Measurements from ENCODE around the gene HRH4.

HRH4 gene

DNA sequence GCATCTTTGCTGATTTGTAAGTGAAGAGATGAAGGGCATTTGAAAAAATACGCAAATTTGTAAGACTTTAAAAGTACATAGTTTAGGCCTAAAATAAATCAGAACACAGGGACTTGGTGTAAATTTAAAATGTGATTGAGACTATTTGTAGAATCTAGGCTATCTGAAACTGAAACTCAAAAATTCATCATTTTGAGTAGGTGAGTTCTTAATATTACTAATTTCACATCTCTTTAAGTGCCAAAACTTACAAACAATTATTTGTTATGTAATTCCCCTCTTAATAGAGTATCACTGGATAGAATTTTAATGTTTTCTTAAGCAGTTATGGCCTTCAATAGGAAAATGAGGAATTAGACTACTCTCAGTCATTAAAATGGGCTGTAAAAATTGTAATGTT, 14.0 kb upstream of the HRH4 start:
- no peaks in the 10 kb centered on the region for H3K4me1 ChIP-seq (ENCODE audit: insufficient read depth, low read length)
- no peak overlapping the region for H3K9ac ChIP-seq (ENCODE audit: low read depth, low read length)
- peaks cover 24% of the 10 kb centered on the region for H3K36me3 ChIP-seq (ENCODE audit: insufficient read depth, low read length)
- no peaks in the 10 kb centered on the region for H3K9me3 ChIP-seq (ENCODE audit: control insufficient read depth, insufficient read depth, low read length)

DNA sequence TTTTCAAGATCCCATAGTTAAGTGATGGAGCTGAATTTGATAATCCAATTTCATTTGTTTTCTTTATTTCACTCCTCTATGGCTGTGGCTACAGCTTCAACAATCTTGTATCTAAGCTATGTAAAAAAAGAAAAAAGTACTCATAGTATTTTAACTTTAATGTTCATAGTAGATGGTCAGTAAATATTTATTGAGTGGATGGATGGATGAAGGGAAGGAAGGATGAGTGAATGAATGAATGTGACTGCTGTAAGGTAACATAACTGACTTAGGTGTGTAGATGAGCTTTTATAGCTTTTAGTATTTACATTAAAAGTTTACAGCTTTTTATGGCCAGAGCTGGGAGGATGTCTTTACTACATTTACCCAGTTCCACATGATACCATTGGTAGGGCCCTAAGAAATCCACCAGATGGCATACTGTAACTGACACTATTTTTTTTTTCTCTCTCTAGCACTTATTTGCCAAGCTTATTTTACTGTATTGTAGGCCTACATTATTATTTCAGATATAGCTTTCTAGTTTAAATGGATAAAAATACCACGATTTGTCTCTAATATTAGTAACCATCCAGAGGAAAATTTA, 13.4 kb upstream of the HRH4 start:
- Histone ChIP-seq H3K4me1 (ENCODE audit: insufficient read depth, low read length) (no peaks in the 10 kb centered on the region), H3K9ac (ENCODE audit: low read depth, low read length) (no peak overlapping the region), H3K36me3 (ENCODE audit: insufficient read depth, low read length) (peaks cover 22% of the 10 kb centered on the region), H3K9me3 (ENCODE audit: control insufficient read depth, insufficient read depth, low read length) (no peaks in the 10 kb centered on the region)

DNA sequence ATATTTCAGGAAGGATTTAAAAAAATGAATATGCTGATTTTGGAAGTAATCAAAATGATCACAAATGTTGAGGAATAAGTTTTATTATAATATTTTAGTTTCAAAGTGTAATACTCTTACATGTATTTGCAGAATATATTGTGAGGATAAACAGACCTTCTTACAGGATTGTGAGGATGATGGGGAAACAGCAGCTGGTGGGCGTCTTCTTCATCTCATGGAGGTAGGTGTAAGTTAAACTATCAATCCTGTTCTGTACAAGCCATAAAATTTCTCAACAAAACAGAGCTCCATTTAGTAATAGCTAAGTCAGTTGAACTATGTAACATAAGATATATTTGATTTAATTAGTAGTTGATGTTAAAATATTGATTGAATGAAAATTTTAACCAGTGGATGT, 12.5 kb upstream of the HRH4 start:
- Histone ChIP-seq H3K4me1 (ENCODE audit: insufficient read depth, low read length) (no peaks in the 10 kb centered on the region), H3K9ac (ENCODE audit: low read depth, low read length) (no peak overlapping the region), H3K9me3 (ENCODE audit: control insufficient read depth, insufficient read depth, low read length) (no peaks in the 10 kb centered on the region), H3K36me3 (ENCODE audit: insufficient read depth, low read length) (peaks cover 22% of the 10 kb centered on the region)

DNA sequence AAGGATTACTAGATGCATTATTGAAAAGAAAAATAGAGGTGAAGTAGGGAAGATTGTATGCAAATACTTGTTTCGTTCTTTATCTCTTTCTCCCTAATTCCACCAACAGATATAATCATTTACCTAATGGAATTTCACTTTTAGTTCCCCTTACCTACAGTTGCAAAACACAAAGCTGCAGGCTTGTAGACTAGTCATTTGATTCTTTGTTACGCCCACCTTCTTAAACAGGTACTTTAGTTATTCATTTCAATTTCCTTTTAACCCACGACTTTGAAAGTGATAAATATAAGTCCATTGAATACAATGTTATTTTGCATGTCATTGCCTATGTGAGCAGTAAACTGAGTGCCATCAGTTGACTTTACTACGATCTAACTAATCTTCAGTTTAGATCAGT, 3.9 kb upstream of the HRH4 start:
- Histone ChIP-seq H3K9me3 (ENCODE audit: control insufficient read depth, insufficient read depth, low read length) (peaks cover 5% of the 10 kb centered on the region), H3K36me3 (ENCODE audit: insufficient read depth, low read length) (no peaks in the 10 kb centered on the region; the same call in 1 of the 2 replicates), H3K4me1 (ENCODE audit: insufficient read depth, low read length) (no peaks in the 10 kb centered on the region), H3K9ac (ENCODE audit: low read depth, low read length) (no peak overlapping the region)

DNA sequence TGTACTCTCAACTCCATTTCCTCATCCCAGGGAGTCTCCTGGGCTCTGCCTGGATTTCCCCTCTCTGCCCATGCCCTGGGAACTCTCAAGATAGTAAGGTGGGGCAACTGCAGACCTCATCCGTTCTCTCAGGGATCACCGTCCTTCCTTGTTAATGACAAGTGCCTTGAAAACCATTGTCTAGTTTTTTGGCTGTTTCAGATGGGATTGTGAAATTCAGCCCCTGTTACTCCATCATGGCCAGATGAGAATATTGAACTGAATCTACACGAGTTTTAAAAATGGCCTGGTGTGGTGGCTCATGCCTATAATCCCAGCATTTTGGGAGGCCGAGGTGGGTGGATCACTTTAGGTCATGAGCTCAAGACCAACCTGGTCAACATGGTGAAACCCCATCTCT, 665 bp upstream of the HRH4 start:
- Histone ChIP-seq H3K9ac (ENCODE audit: low read depth, low read length) (no peak overlapping the region), H3K4me1 (ENCODE audit: insufficient read depth, low read length) (no peaks in the 10 kb centered on the region)

DNA sequence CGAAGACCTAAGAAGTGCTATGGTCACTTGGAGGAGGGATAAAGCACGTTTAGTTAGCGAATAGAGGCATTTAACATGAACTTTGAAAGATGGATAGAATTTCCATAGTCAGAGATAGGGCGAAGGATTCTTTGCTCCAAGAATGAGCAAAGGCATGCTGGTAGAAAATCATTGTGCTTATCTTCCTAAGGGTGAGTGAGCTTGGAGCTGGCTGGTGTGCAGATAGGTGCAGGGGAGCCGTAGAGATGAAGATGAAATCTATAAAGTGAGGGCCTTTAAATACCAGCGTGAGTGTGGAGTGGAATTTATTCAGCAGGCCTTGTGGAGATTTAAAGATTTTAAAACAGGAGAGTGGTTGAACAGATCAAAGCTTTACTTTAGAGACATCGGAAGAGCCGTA, 1.6 kb downstream of the HRH4 start:
- no peaks in the 10 kb centered on the region for H3K36me3 ChIP-seq (ENCODE audit: insufficient read depth, low read length)
- no peaks in the 10 kb centered on the region for H3K4me1 ChIP-seq (ENCODE audit: insufficient read depth, low read length)
- peaks cover 5% of the 10 kb centered on the region for H3K9me3 ChIP-seq (ENCODE audit: control insufficient read depth, insufficient read depth, low read length)
- H3K9ac ChIP-seq (ENCODE audit: low read depth, low read length), result no peak overlapping the region

More for the DNA sequence above, 665 bp upstream of the HRH4 start:
- Histone ChIP-seq H3K36me3 (ENCODE audit: insufficient read depth, low read length) (no peaks in the 10 kb centered on the region), H3K9me3 (ENCODE audit: control insufficient read depth, insufficient read depth, low read length) (peaks cover 5% of the 10 kb centered on the region)

DNA sequence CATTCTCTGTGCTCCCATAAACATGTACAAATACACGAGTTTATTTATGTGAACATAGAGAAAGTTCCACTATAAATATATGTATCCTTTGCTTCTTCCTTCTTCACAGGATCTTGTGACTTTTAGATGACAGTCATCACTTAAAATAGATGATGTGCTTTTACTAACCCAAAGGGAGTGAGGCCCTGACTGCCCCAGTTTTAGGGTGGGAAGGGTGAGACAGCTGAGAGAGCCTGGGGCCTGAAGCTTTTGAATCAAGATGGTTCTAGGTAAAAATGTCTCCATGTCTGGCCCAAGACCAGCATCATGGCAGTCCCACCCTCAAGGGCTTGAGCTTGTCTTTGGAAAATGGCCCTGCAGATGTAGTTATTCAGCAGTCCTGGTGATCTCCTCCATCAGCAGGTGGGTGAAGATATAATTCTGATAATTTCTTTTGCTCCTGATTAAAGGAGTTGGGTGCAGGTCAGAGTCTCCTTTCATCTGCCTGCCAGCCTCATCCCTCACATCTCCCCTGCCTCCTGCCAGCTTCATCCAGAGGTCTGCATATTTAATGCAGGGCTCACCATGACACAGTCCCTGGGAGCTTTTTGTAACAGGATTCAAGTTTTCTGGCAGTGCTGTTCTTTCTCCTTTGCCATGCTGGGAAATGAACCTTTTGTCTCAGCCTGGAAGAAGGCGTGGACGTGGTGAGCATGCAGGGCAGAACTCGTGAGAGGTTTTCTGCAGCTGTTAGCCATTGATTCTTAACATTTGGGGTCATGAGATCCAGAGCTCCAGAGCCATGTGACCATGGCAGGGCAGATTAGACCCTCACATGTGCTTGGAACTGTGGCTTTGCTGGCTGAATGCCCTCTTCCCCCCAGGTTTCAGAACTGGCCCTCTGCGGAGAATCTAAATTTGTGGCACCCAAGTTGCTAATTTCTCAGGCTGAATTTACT, 2.7 kb downstream of the HRH4 start:
- Histone ChIP-seq H3K4me1 (ENCODE audit: insufficient read depth, low read length) (no peaks in the 10 kb centered on the region), H3K9me3 (ENCODE audit: control insufficient read depth, insufficient read depth, low read length) (no peaks in the 10 kb centered on the region), H3K9ac (ENCODE audit: low read depth, low read length) (no peak overlapping the region)

DNA sequence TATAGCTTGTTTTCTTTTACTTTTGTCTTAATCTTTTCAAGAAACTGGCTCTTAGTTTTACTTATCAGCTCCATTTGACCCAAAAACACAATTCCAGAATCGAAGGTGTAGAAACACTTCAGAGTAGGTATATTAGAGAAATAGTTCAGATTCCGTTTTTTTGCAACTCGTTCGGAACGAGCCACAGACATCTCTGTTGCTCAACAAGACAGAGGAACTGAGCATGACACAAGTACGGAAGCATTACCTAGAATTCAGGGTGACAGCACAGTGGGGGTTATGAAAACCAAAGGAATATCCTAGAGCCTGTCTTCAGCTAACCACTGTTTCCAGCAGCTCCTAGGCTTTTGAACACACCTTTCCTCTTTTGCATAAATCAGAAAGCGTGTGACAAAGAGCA, 5.0 kb downstream of the HRH4 start:
- no peaks in the 10 kb centered on the region for H3K36me3 ChIP-seq (ENCODE audit: insufficient read depth, low read length)
- H3K9me3 ChIP-seq (ENCODE audit: control insufficient read depth, insufficient read depth, low read length), result no peaks in the 10 kb centered on the region

More for the DNA sequence above, 2.7 kb downstream of the HRH4 start:
- H3K36me3 ChIP-seq (ENCODE audit: insufficient read depth, low read length), result no peaks in the 10 kb centered on the region

DNA sequence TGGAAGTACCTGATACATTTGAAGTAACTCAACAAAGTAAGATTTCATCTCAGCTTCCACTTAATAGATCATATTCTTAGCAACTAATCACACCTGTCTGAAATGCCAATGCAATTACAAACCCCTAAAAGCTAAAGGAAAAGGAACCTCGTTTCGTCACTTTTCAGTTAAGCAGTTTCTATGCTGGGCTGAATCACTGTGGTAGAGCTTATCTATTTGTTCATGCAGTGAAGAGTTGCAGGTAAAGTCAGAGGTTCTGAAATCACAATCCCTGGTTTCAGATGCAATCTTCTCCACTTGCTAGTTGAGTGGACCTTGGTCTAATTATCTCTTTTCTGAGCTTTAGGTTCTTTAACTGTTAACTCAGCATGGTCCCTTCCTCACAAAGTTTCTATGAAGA, 6.3 kb downstream of the HRH4 start:
- no peaks in the 10 kb centered on the region for H3K36me3 ChIP-seq (ENCODE audit: insufficient read depth, low read length)
- no peak overlapping the region for H3K9ac ChIP-seq (ENCODE audit: low read depth, low read length)
- no peaks in the 10 kb centered on the region for H3K4me1 ChIP-seq (ENCODE audit: insufficient read depth, low read length)
- no peaks in the 10 kb centered on the region for H3K9me3 ChIP-seq (ENCODE audit: control insufficient read depth, insufficient read depth, low read length)

More for the DNA sequence above, 5.0 kb downstream of the HRH4 start:
- no peak overlapping the region for H3K9ac ChIP-seq (ENCODE audit: low read depth, low read length)
- H3K4me1 ChIP-seq (ENCODE audit: insufficient read depth, low read length), result no peaks in the 10 kb centered on the region

DNA sequence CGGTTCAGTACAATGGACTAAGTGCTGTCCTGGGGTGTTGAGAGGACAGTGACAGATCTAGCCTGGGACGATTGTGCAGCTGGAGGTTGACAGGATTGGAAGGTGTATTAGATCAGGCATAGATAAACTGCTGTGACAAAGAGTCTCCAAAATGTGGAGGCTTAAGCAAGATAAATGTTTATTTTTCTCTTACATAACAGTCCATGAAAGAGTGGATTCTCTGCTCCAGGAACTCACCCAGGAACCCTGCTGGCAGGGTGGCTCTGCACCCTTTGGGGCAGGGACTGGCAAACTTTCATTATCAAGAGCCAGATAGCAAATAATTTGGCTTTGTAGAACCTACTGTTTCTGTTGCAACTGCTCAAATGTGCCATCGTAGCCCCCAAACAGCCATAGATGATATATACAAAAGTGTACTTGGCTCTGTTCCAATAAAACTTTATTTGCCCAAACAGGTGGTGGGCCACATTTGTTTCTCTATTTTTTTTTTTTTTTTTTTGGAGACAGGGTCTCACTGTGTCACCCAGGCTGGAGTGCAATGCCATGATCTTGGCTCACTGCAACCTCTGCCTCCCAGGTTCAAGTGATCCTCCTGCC, 9.7 kb downstream of the HRH4 start:
- Histone ChIP-seq H3K9ac (ENCODE audit: low read depth, low read length) (no peak overlapping the region), H3K36me3 (ENCODE audit: insufficient read depth, low read length) (no peaks in the 10 kb centered on the region), H3K9me3 (ENCODE audit: control insufficient read depth, insufficient read depth, low read length) (no peaks in the 10 kb centered on the region), H3K4me1 (ENCODE audit: insufficient read depth, low read length) (no peaks in the 10 kb centered on the region)

DNA sequence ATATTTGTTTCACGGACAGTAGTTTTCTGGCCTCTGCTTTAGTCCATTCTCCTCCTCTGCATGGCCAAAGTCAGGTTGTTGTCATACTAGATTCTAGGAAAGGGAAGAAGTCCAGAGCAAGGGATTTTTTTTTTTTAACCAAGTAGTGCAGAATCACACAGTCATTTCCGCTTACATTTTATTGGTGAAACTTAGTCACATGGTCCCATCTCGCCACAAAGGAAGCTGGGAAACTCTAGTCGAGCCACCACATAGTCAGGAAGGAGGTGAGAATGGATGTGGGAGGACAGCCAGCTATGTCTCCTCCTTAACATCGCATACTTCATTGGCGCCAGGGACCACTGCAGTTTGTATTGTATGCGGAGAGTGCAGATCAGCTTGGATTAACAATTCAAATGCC, 10.4 kb downstream of the HRH4 start:
- Histone ChIP-seq H3K4me1 (ENCODE audit: insufficient read depth, low read length) (no peaks in the 10 kb centered on the region), H3K36me3 (ENCODE audit: insufficient read depth, low read length) (no peaks in the 10 kb centered on the region), H3K9me3 (ENCODE audit: control insufficient read depth, insufficient read depth, low read length) (no peaks in the 10 kb centered on the region), H3K9ac (ENCODE audit: low read depth, low read length) (no peak overlapping the region)

DNA sequence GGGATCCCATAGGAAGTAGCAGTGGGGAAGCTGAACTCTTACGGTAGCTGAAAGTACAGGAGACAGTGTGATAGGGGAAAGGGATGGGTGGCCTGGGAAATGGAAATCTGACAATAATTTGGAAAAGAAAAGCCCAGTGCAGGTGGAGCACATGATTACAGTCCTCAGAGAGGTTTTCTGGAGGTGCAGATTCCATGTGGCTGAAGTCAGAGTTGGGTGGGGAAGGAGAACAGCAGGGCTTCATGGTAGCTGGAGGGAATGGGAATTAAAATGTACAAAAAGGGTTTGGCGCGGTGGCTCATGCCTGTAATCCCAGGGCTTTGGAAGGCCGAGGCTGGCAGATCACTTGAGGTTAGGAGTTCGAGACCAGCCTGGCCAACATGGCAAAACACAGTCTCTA, 12.2 kb downstream of the HRH4 start:
- Histone ChIP-seq H3K36me3 (ENCODE audit: insufficient read depth, low read length) (no peaks in the 10 kb centered on the region), H3K9me3 (ENCODE audit: control insufficient read depth, insufficient read depth, low read length) (no peaks in the 10 kb centered on the region), H3K4me1 (ENCODE audit: insufficient read depth, low read length) (no peaks in the 10 kb centered on the region), H3K9ac (ENCODE audit: low read depth, low read length) (no peak overlapping the region)

DNA sequence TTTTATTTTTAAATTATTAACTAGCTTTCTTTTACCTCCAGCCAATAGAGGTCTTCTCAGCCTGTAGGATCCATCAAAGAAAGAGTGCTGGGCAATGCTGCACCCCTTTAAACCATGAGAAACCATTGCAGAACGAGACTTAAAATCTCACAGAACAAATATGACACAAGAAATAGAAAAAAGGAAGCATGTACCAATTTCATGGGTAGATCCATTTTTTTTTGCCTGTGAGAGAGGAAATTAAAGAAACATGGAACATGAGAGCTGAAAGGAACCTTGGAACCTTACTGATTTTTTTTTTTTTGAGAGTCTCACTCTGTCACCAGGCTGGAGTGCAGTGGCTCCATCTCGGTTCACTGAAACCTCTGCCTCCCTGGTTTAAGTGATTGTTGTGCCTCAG, 14.0 kb downstream of the HRH4 start:
- Histone ChIP-seq H3K9me3 (ENCODE audit: control insufficient read depth, insufficient read depth, low read length) (no peaks in the 10 kb centered on the region), H3K36me3 (ENCODE audit: insufficient read depth, low read length) (no peaks in the 10 kb centered on the region), H3K9ac (ENCODE audit: low read depth, low read length) (no peak overlapping the region), H3K4me1 (ENCODE audit: insufficient read depth, low read length) (no peaks in the 10 kb centered on the region)

DNA sequence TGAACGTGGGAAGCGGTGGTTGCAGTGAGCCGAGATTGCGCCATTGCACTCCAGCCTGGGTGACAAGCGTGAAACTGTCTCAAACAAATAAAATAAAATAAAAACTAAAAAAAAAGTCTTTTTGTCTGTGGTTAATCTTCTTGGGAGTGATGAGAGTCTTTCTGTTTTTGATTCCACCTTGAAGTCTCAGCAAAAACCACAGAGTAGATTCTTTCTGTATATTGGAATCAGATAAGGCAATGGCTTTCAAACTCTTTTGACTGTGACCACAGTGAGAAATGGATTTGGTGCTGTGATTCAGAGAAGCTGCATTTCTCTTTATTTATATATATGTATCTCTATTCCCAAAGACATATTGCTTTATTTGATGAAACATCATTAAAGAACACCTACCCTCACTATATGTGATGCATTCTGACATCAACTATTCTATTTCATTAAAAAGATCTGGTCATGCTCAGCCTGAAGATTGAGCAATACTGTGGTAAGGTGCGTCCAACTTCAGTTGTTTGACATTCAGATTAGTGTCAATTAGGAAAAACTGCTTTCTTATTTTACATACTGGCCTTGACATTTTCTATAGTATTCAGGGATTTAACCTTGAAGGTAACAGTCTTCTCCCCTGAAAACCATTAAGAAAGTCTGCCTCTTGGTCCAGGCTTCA, 15.6 kb downstream of the HRH4 start:
- Histone ChIP-seq H3K9ac (ENCODE audit: low read depth, low read length) (no peak overlapping the region), H3K4me1 (ENCODE audit: insufficient read depth, low read length) (no peaks in the 10 kb centered on the region), H3K9me3 (ENCODE audit: control insufficient read depth, insufficient read depth, low read length) (no peaks in the 10 kb centered on the region), H3K36me3 (ENCODE audit: insufficient read depth, low read length) (no peaks in the 10 kb centered on the region)

Measured in ES-I3 (cell line).